ENCODE data around the gene KIAA0232. TPM values are rescaled to one million over a fixed set of nuclear protein-coding genes. Genes with fewer than 3 reads are reported as not detected.
"Not testable (repeated sequence)": the region's sequence is repeated elsewhere in the genome, so short reads cannot be mapped to it uniquely, and the experiment has no call there.

The KIAA0232 gene
- total RNA-seq, 1 experiment from 2014 or later: 5.5 TPM

GRCh38 chr4:6788123-6788522 is 5.6 kb downstream of the KIAA0232 start:
- Histone ChIP-seq H4K20me1 (ENCODE audit: low read length) (peaks cover 22% of the 10 kb centered on the region), H3F3A (ENCODE audit: low read length, unreplicated experiment) (no peaks in the 10 kb centered on the region), H3K27me3 (ENCODE audit: low read length) (no peaks in the 10 kb centered on the region), H3K9me3 (ENCODE audit: low read length) (no peaks in the 10 kb centered on the region), H3K9me2 (replicated peaks; ENCODE audit: low read length) (no peaks in the 10 kb centered on the region), H3K4me3 (ENCODE audit: low read length) (no peak overlapping the region), H3K4me2 (ENCODE audit: low read length) (no peak overlapping the region), H3K4me1 (ENCODE audit: insufficient read depth, low read length) (no peaks in the 10 kb centered on the region; the same call in 1 of the 2 replicates), H3K9ac (ENCODE audit: low read length) (no peak overlapping the region), H3K36me3 (ENCODE audit: low read depth, low read length) (peaks cover 5% of the 10 kb centered on the region; the same call in 1 of the 2 replicates), H2AFZ (ENCODE audit: low read length) (no peak overlapping the region), H3K79me2 (ENCODE audit: low read length) (peaks cover 97% of the 10 kb centered on the region), H3K27ac (ENCODE audit: low read length) (no peak overlapping the region)
- DNase-seq (no peak), ATAC-seq (no peak)
- intact Hi-C loops (cut with micrococcal nuclease): no loop called here
- ChIA-PET POLR2A (ENCODE audit: unreplicated experiment) (no interaction called here), CTCF (no interaction called here)
- no TSS peak for BruUV-seq (replicated peaks)
- TF ChIP-seq EZH2phosphoT487 (IDR thresholded peaks at IDR 0.05; ENCODE audit: borderline replicate concordance, low read length) (no peak), EZH2 (IDR thresholded peaks at IDR 0.05; ENCODE audit: low read length, unreplicated experiment) (no peak), CTCF (conservative IDR thresholded peaks at IDR 0.05; ENCODE audit: low read depth, low read length) (no peak)

GRCh38 chr4:6791245-6791644 is 8.7 kb downstream of the KIAA0232 start:
- H4K20me1 ChIP-seq (ENCODE audit: low read length); H3K27me3 ChIP-seq (ENCODE audit: low read length); H3K4me3 ChIP-seq (ENCODE audit: low read length); BruUV-seq (replicated peaks); H3K4me2 ChIP-seq (ENCODE audit: low read length); intact Hi-C loops (cut with micrococcal nuclease); H2AFZ ChIP-seq (ENCODE audit: low read length); H3K36me3 ChIP-seq (ENCODE audit: low read depth, low read length); DNase-seq; H3K9me3 ChIP-seq (ENCODE audit: low read length); POLR2A ChIA-PET (ENCODE audit: unreplicated experiment); CTCF ChIA-PET; ATAC-seq; H3K9me2 ChIP-seq (replicated peaks; ENCODE audit: low read length); H3K9ac ChIP-seq (ENCODE audit: low read length); H3K4me1 ChIP-seq (ENCODE audit: insufficient read depth, low read length); H3K27ac ChIP-seq (ENCODE audit: low read length); H3F3A ChIP-seq (ENCODE audit: low read length, unreplicated experiment): not testable (repeated sequence)
- H3K79me2 ChIP-seq (ENCODE audit: low read length): peaks cover 99% of the 10 kb centered on the region

GRCh38 chr4:6791796-6792195 is 9.3 kb downstream of the KIAA0232 start:
- peaks cover 99% of the 10 kb centered on the region for H3K79me2 ChIP-seq (ENCODE audit: low read length)
- BruUV-seq (replicated peaks); H3K27me3 ChIP-seq (ENCODE audit: low read length); H3K4me3 ChIP-seq (ENCODE audit: low read length); H3K9me3 ChIP-seq (ENCODE audit: low read length); H3K9me2 ChIP-seq (replicated peaks; ENCODE audit: low read length); H3K4me2 ChIP-seq (ENCODE audit: low read length); ATAC-seq; CTCF ChIA-PET; H3K4me1 ChIP-seq (ENCODE audit: insufficient read depth, low read length); H3K27ac ChIP-seq (ENCODE audit: low read length); DNase-seq; H3K9ac ChIP-seq (ENCODE audit: low read length); H2AFZ ChIP-seq (ENCODE audit: low read length); H4K20me1 ChIP-seq (ENCODE audit: low read length); intact Hi-C loops (cut with micrococcal nuclease); H3K36me3 ChIP-seq (ENCODE audit: low read depth, low read length); H3F3A ChIP-seq (ENCODE audit: low read length, unreplicated experiment): not testable (repeated sequence)
- POLR2A ChIA-PET (ENCODE audit: unreplicated experiment): interaction anchor here (0.7 kb wide), 1 partner anchor 120 kb away, joined by 14 read pairs; no protein-coding TSS in a partner anchor

GRCh38 chr4:6794189-6794588 is 11.7 kb downstream of the KIAA0232 start:
- H3K9me2 ChIP-seq (replicated peaks; ENCODE audit: low read length): no peaks in the 10 kb centered on the region
- H4K20me1 ChIP-seq (ENCODE audit: low read length): peaks cover 9% of the 10 kb centered on the region; the same call in 1 of the 2 replicates
- no peak overlapping the region for H3K4me2 ChIP-seq (ENCODE audit: low read length)
- H3K4me3 ChIP-seq (ENCODE audit: low read length): no peak overlapping the region
- POLR2A ChIA-PET (ENCODE audit: unreplicated experiment): no interaction called here
- no peaks in the 10 kb centered on the region for H3F3A ChIP-seq (ENCODE audit: low read length, unreplicated experiment)
- no peak for ATAC-seq
- peaks cover 96% of the 10 kb centered on the region for H3K79me2 ChIP-seq (ENCODE audit: low read length)
- H3K27ac ChIP-seq (ENCODE audit: low read length): no peak overlapping the region
- H3K9me3 ChIP-seq (ENCODE audit: low read length): no peaks in the 10 kb centered on the region
- no peak for TF ChIP-seq EZH2phosphoT487 (IDR thresholded peaks at IDR 0.05; ENCODE audit: borderline replicate concordance, low read length)
- no peak for TF ChIP-seq CTCF (conservative IDR thresholded peaks at IDR 0.05; ENCODE audit: low read depth, low read length)
- TF ChIP-seq EZH2 (IDR thresholded peaks at IDR 0.05; ENCODE audit: low read length, unreplicated experiment): no peak
- BruUV-seq (replicated peaks): no TSS peak
- H3K9ac ChIP-seq (ENCODE audit: low read length): no peak overlapping the region
- H3K36me3 ChIP-seq (ENCODE audit: low read depth, low read length): peaks cover 5% of the 10 kb centered on the region
- intact Hi-C loops (cut with micrococcal nuclease): no loop called here
- H2AFZ ChIP-seq (ENCODE audit: low read length): no peak overlapping the region
- H3K4me1 ChIP-seq (ENCODE audit: insufficient read depth, low read length): peaks cover 3% of the 10 kb centered on the region
- CTCF ChIA-PET: no interaction called here
- no peak for DNase-seq
- H3K27me3 ChIP-seq (ENCODE audit: low read length): no peaks in the 10 kb centered on the region
